Loucy (cell line): ENCODE measurements around the gene GTF3C4.

Experiments
- H2AFZ ChIP-seq: fragments of 200-600 bp; sonication (generic); 2 replicates; pipeline ENCODE4 v1.6.0; 2016; ENCODE audit warnings: antibody characterized with exemption, mild to moderate bottlenecking, low read length, moderate library complexity
- H3F3A ChIP-seq: fragments of 200-600 bp; 2 replicates; pipeline ENCODE4 v1.6.0; 2016; ENCODE audit warnings: antibody characterized with exemption, low read depth, mild to moderate bottlenecking
- H3K27me3 ChIP-seq: fragments of 200-600 bp; sonication (generic); 2 replicates; pipeline ENCODE4 v1.6.1; 2014; ENCODE audit warnings: low read length, mild to moderate bottlenecking; ENCODE audit not compliant: insufficient read depth, poor library complexity, severe bottlenecking
- H3K36me3 ChIP-seq: fragments of 200-600 bp; sonication (generic); 2 replicates; pipeline ENCODE4 v1.6.1; 2016; ENCODE audit warnings: low read length; ENCODE audit not compliant: insufficient read depth
- H3K4me1 ChIP-seq: fragments of 200-600 bp; sonication (generic); 2 replicates; pipeline ENCODE4 v1.5.1; 2014; ENCODE audit warnings: low read length, mild to moderate bottlenecking; ENCODE audit not compliant: insufficient read depth, poor library complexity, severe bottlenecking
- H3K4me2 ChIP-seq: fragments of 200-600 bp; sonication (generic); 2 replicates; pipeline ENCODE4 v1.6.0; 2014; ENCODE audit warnings: antibody characterized with exemption, low read length, low read depth, mild to moderate bottlenecking; ENCODE audit not compliant: poor library complexity, severe bottlenecking
- H3K4me3 ChIP-seq: fragments of 200-600 bp; sonication (generic); 2 replicates; pipeline ENCODE4 v1.5.1; 2014; ENCODE audit warnings: low read length, mild to moderate bottlenecking, mixed read lengths; ENCODE audit not compliant: poor library complexity, severe bottlenecking
- H3K79me2 ChIP-seq: fragments of 200-600 bp; sonication (generic); 2 replicates; pipeline ENCODE4 v1.6.1; 2014; ENCODE audit warnings: low read length; ENCODE audit not compliant: insufficient read depth
- H3K9ac ChIP-seq: fragments of 200-600 bp; sonication (generic); 2 replicates; pipeline ENCODE4 v1.6.0; 2014; ENCODE audit warnings: mild to moderate bottlenecking, low read depth, low read length, moderate library complexity; ENCODE audit not compliant: poor library complexity, severe bottlenecking
- H3K9me2 ChIP-seq: fragments of 200-600 bp; sonication (generic); replicated peaks from 2 replicates; pipeline ENCODE4 v1.6.1; 2016; ENCODE audit warnings: low read depth, low read length, mixed read lengths
- H3K9me3 ChIP-seq: fragments of 200-600 bp; sonication (generic); 2 replicates; pipeline ENCODE4 v1.6.1; 2014; ENCODE audit warnings: mild to moderate bottlenecking, antibody characterized with exemption, low read length, low read depth; ENCODE audit not compliant: insufficient read depth
- H4K20me1 ChIP-seq: fragments of 200-600 bp; sonication (generic); 2 replicates; pipeline ENCODE4 v1.6.0; 2014; ENCODE audit warnings: antibody characterized with exemption, low read length, mild to moderate bottlenecking; ENCODE audit not compliant: insufficient read depth, poor library complexity, severe bottlenecking
- EZH2phosphoT487 ChIP-seq: fragments of 200-600 bp; IDR thresholded peaks from 2 replicates; pipeline ENCODE4 v1.6.1; 2018; ENCODE audit warnings: antibody characterized with exemption, mild to moderate bottlenecking, moderate library complexity, borderline replicate concordance
- TF ChIP-seq, protein P1 (sequence below): fragments of 200-600 bp; sonication (generic); conservative IDR thresholded peaks from 2 replicates; pipeline ENCODE4 v1.5.1; 2014; ENCODE audit warnings: mild to moderate bottlenecking, antibody characterized with exemption, low read length

The GTF3C4 gene

DNA sequence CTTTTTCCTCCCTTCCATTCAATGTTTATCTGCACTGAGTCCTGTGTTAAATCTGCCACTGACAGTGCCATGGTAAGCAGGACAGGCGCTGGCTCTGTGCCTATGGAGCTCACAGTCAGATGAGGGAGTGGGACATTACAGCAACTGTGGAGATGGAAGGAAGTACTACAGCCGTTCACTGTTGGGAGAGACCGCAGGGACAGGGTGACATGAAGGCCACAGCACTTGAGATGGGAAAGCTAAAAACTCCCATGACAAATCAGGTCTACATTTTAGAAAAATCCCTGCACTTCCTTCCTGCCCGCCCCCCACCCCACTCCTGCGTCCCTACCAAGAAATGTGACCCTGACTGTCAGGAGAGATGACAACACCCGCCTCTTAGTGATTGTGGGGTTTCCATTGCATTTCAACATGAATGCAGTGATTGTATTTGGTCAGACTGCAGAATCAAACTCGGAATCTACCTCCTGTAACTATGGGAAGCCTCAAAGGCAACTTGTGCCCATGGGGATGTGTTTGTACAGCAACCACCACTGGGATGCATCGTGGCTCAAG is 56.4 kb downstream of the GTF3C4 start:
- H3K9me3 ChIP-seq = no peaks in the 10 kb centered on the region
- TF ChIP-seq, protein P1, sequence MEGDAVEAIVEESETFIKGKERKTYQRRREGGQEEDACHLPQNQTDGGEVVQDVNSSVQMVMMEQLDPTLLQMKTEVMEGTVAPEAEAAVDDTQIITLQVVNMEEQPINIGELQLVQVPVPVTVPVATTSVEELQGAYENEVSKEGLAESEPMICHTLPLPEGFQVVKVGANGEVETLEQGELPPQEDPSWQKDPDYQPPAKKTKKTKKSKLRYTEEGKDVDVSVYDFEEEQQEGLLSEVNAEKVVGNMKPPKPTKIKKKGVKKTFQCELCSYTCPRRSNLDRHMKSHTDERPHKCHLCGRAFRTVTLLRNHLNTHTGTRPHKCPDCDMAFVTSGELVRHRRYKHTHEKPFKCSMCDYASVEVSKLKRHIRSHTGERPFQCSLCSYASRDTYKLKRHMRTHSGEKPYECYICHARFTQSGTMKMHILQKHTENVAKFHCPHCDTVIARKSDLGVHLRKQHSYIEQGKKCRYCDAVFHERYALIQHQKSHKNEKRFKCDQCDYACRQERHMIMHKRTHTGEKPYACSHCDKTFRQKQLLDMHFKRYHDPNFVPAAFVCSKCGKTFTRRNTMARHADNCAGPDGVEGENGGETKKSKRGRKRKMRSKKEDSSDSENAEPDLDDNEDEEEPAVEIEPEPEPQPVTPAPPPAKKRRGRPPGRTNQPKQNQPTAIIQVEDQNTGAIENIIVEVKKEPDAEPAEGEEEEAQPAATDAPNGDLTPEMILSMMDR = no peak
- no peak for TF ChIP-seq EZH2phosphoT487
- no peak overlapping the region for H3K4me3 ChIP-seq
- no peak overlapping the region for H2AFZ ChIP-seq
- H4K20me1 ChIP-seq = no peaks in the 10 kb centered on the region
- no peaks in the 10 kb centered on the region for H3K9me2 ChIP-seq
- no peaks in the 10 kb centered on the region for H3F3A ChIP-seq
- H3K36me3 ChIP-seq = no peaks in the 10 kb centered on the region
- no peak overlapping the region for H3K4me2 ChIP-seq
- H3K4me1 ChIP-seq = no peaks in the 10 kb centered on the region
- H3K27me3 ChIP-seq = peaks cover 8% of the 10 kb centered on the region
- no peaks in the 10 kb centered on the region for H3K79me2 ChIP-seq
- no peak overlapping the region for H3K9ac ChIP-seq

DNA sequence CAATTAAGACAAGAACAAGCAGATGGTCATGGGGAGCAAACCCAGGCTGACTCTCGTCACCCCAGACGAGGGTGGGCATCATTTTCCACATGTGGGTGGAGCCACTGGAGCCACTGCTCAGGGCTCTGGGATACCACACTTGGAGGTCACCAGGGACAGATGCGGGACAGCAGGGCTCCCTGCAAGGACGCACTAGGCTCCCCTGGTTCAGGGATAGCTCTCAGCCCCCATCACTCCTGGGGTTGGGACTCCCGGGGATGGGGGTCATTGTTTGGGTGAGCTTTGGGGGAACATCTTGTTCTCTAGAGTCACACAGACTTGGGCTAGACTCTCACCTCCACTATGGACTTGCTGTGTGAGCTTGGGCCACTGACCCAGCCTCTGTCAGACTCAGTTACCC is 57.8 kb downstream of the GTF3C4 start:
- Histone ChIP-seq H3K4me3 (no peak overlapping the region), H3K27me3 (peaks cover 6% of the 10 kb centered on the region), H3K4me2 (no peak overlapping the region)

DNA sequence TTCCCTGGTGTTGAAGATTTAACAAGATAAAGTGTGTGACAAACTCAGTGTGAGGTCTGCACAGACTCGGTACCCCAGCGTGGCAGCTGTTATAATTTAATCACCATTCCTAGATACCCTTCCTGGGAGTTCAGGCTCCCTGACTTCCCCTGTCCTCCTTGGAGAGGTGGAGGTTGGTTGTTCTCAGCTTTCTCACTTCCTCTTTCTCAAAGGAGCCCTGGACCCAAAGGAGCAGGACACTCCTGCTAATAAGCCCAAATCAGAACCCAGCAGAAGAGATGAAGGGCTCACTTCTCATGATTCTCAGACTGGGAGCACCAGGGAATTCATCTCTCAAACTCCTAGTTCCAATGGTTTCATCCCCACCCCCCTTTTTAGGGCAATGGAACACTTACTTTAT is 58.2 kb downstream of the GTF3C4 start:
- peaks cover 2% of the 10 kb centered on the region for H3K27me3 ChIP-seq
- H3K4me2 ChIP-seq = no peak overlapping the region
- no peaks in the 10 kb centered on the region for H3K9me3 ChIP-seq
- H3K36me3 ChIP-seq = no peaks in the 10 kb centered on the region
- no peak overlapping the region for H2AFZ ChIP-seq
- H4K20me1 ChIP-seq = no peaks in the 10 kb centered on the region
- TF ChIP-seq, protein P1 = no peak
- TF ChIP-seq EZH2phosphoT487 = no peak
- H3F3A ChIP-seq = no peaks in the 10 kb centered on the region
- H3K9ac ChIP-seq = no peak overlapping the region
- H3K79me2 ChIP-seq = no peaks in the 10 kb centered on the region
- no peaks in the 10 kb centered on the region for H3K4me1 ChIP-seq
- no peak overlapping the region for H3K4me3 ChIP-seq
- H3K9me2 ChIP-seq = no peaks in the 10 kb centered on the region

More for the DNA sequence above, 57.8 kb downstream of the GTF3C4 start:
- no peak overlapping the region for H3K9ac ChIP-seq
- H4K20me1 ChIP-seq = no peaks in the 10 kb centered on the region
- H3K36me3 ChIP-seq = no peaks in the 10 kb centered on the region
- no peak overlapping the region for H2AFZ ChIP-seq
- H3K79me2 ChIP-seq = no peaks in the 10 kb centered on the region
- no peaks in the 10 kb centered on the region for H3F3A ChIP-seq
- no peaks in the 10 kb centered on the region for H3K9me2 ChIP-seq
- H3K4me1 ChIP-seq = no peaks in the 10 kb centered on the region
- TF ChIP-seq, protein P1 = no peak
- no peak for TF ChIP-seq EZH2phosphoT487
- H3K9me3 ChIP-seq = no peaks in the 10 kb centered on the region
